CD4-positive, alpha-beta T cell treated with Interleukin-15 for 1 hour (primary cell): Measurements from ENCODE around the gene KIF5B.
"Not testable (repeated sequence)": the region's sequence is repeated elsewhere in the genome, so short reads cannot be mapped to it uniquely, and the experiment has no call there.

Experiments
- DNase-seq: peaks from one replicate; pipeline ENCODE4 v3.0.0-alpha.2; 2020

Gene KIF5B

DNA sequence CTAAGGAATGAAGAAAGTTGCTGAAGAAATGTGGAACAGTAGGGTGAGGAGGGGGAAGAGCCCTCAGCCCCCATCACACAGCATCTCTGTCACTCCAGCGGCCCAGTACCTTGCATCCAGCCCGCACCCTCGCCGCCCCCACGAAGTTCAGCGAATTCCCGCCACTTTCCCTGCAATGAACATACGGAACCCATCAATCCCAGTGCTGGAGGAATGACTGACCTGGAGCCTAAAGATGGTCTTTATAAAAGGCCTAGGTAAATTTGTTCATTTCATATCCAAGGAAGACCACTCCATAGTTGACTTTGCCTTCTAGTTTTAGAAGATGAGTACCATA lies 779 bp upstream of the KIF5B start:
- no peak for DNase-seq

DNA sequence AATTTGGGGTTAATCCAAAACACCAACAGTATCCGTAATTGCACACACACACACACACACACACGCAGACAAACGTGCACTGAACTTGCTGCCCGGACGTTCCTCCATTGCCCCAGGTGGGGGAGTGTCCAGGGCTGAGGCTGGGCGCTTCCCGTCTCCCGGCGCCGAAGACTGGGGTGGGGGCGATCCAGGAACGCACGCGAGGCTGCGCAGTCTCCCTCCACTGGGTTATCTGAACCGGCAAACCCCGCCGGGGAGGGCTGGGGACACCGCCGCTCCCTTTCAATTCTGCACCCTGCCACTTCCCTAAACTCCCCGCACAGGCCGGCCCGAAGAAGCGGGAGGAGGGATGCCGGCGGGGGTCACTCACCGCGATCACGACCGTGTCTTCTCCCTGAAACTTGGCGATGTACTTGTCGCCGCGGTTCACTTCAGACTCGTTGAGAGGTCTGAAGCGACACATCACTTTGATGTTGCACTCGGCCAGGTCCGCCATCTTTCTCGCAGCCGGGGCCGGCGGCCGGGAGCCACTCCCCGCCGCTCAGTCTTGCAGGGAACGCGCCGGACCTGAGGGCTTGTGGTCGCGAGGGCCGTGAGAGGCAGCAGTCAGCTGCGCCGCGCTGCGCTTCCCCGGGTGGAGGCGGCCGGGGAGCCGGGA lies 618 bp downstream of the KIF5B start:
- peak; percentile 64 for DNase-seq

DNA sequence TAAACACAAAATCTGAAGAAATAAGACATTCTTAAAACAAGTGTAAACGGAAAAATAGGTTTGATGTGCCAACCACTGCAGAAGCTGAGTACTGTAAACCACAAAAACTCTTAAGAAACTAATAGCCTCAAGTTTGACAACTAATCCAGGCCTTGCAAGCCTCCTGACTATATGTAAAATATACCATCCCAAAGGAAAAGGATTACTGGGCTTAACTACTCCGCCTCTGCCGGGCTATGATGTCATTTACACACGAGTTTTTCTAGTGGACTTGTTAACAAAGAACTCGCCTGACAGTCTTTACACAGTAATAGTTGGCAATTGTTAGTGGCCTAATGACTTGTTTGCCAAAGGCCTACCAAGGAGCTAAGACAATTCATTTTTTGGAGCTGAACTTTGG lies 2.1 kb downstream of the KIF5B start:
- DNase-seq: no peak

DNA sequence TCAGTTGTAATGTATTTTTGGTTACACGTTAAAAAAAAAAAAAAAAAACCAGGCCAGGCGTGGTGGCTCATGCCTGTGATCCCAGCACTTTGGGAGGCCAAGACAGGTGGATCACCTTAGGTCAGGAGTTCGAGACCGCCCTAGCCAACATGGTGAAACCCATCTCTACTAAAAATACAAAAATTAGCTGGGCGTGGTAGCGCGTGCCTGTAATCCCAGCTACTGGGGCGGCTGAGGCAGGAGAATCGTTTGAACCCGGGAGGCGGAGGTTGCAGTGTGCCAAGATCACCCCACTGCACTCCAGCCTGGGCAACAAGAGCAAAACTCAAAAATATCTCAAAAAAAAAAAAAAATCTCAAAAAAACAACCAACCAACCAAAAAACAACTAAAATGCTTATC lies 2.8 kb downstream of the KIF5B start:
- not testable (repeated sequence) for DNase-seq

DNA sequence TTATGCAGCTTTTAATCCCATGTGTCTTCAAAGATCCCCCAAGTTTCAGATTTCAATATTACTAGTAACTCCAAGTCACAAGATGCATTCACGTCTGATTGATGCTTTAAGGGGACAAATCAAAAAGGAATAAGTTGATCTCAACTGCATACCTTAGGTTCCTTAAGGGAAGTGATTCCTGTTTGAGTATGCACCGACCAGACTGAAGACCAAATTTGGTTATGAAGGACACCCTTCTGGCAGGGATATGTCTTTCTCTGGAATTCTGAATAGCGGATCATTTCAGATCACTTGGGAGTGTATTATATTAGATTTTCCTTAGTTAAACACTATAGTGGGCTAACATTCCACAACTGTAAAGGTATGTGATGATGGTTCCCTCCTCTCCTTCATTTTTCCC lies 4.3 kb downstream of the KIF5B start:
- no peak for DNase-seq

DNA sequence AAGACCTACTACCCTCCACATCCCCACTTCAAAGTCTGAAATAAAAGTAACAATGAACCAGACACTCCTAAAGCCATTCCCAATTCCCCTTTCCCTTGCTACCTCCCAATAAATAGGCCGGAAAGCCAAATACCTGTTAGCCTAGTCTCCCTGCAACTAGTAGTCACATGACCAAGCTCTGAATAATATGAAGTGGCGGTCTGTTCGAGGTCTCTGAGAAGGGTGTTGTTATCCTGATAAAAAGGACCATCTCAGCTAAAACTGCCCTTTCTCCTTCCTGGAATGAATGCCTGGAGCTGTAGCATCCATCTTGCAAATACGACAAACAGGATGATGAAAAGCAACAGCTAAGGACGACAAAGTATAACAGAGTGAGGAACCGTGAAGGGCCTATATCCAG lies 6.0 kb downstream of the KIF5B start:
- DNase-seq: no peak

DNA sequence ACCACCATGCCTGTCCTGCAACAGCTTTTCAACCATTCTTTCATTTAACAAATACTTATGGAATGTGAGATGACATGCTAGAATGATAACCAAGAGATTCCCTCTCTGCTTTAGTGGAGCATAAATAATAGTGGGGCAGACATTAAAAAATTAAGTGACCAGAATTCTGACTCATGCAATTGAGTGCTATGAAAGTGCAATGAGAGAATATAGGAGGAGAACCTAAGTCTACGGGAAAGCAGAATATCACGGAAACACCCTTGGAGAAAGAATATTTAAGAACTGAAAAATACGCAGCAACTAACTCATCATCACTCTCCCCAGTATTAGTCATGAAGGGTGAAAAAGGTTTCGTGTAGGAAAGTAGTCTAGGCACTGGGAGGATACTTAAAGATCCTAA lies 7.1 kb downstream of the KIF5B start:
- DNase-seq: no peak

DNA sequence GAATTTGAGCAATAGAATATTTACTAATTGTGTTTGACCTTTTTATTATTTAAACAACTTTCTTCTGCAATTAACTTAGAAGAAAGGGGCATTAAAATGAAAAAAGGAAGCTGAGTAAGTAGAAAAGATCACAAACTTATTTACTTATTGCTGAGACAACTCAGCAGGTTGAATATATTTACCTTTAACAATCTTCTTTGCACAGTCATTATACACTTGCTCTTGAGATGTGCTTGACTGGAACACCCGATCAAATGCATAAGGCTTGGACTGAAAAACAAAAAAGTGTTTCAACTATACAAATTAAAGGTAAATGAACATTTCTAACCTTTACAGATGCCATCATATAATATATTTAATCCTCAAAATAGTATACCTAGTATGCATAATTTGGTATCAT lies 7.9 kb downstream of the KIF5B start:
- no peak for DNase-seq

DNA sequence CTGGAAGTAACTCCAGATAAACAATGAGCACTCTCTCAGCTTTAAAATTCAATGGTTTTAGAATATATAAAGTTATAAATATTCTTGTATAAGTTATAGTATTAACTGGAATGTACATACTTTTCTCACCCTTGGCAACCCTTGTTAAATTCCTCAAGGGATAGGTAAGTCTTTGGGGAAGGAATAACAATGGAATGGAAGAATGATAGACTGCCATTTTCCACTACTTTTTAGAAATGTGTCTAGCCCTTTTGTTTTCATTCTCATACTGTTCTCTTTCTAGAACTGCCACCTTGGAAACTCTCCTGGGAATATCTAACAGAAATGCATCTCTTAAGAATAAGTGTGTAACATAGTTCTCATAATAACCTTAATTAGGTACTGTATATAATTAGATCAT lies 8.3 kb downstream of the KIF5B start:
- DNase-seq: no peak

DNA sequence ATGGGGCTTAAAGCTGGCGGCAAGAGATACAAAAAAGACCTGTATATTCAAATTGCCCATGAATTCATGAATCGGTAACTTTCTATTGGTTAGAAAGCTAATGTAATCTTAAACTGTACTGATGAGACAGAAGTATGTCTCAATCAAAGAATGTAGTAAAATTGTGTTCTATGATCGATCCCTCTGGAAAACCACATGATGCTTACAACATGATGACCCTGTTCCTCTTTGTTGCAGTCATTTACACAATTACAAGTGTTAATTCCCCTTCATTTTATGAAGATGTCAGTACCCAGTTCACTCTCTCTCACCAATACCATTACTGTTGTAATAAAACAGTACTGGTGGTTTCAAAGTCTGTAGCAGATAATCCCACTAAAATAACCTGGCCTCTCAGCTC lies 10.1 kb downstream of the KIF5B start:
- no peak for DNase-seq

DNA sequence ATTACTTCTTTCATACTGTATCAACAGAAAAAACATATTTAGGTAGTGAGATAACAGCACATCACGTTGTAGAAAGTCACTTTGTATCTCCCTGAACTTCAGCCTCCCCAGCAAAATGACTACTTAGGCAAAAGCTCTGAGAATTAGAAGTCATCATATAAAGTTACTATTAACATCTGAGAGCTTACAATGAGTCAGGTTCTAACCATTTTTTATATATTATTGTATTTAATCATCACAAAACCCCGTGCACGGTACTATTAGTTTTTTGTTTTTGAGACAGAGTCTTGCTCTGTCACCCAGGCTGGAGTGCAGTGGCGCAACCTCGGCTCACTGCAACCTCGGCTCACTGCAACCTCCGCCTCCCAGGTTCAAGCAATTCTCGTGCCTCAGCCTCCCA lies 13.5 kb downstream of the KIF5B start:
- DNase-seq: not testable (repeated sequence)

DNA sequence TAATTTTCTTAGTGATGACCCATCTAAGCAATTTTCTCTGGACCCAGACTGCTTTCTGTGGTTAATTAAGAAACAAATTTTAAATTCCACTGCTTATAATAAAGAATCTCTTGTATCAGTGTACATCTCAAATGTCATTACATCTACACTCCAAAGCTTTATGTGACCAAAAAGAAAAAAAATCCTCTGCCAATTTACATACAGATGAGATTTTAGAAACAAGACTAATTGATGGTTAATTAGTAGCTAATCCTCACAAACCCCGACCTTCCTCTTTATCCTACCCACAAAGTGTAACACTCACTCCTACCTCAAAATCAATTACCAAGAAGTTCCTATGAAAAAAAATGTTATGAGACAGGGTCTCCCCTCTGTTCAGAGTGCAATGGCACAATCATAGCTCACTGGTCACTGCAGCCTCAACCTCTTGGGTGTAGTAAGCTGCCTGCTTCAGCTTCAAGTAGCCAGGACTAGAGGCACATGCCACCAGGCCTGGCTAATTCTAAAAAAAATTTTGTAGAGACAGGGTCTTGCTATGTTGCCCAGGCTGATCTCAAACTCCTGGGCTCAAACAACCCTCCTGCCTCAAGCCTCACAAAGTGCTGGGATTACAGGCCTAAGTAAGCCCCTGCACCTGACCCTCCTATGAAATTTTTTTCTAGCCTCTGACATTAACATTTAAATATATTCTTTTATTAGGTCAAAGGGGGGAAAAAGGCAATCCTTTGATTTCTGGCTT lies 14.8 kb downstream of the KIF5B start:
- DNase-seq: no peak

DNA sequence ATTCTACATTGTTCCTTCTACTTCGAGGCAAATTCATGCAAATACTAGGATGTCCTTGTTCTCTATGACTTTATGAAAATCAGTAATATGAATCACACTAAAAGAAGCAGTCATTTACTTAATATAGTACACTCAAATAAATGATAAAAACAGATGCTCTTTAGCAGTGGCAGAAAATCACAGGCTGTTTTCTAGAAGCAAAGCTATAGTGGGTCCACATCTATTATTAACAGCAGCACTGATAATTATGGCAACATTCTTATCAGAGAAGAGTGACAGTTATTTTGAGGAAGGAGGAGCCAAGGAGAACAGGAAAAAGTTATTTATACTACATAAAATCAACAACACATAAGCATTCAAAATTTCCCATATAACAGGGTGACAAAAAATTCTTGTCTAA lies 16.5 kb downstream of the KIF5B start:
- DNase-seq: no peak

DNA sequence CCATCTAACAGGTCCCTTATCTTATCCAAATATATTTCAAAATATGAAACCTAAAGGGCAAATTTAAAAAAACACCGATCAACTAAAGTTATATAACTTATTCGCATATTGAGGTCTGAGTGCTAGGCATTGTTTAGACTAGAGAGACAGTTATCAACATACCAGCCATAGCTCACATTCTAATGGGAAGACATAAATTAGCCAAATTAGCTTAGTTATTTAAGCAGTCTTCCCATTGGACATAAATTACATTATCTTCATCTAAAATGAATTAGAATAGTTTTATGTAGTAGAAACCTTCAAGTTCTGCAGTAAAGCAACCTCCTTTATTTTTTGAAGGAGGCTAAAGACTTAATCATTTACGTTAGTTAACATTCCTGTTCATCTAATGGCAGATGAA lies 17.4 kb downstream of the KIF5B start:
- DNase-seq: no peak

DNA sequence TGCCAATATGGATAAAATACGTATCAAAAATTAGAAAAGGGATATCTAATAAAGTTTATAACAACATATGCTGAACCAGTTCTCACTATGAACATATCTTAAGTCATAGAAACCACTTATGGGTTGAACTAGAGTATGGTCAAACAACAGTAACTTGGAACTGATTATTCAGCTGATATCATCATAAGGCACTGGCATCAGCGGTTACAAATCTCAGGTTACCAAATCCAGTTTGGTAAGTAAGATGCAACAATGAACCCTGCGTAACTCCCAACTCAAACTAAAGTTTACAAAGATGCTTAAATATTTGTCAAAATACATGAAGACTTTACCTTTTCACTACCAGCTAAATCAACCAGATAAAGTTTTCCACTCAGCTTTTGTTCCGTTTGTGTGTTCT lies 19.3 kb downstream of the KIF5B start:
- DNase-seq: no peak

DNA sequence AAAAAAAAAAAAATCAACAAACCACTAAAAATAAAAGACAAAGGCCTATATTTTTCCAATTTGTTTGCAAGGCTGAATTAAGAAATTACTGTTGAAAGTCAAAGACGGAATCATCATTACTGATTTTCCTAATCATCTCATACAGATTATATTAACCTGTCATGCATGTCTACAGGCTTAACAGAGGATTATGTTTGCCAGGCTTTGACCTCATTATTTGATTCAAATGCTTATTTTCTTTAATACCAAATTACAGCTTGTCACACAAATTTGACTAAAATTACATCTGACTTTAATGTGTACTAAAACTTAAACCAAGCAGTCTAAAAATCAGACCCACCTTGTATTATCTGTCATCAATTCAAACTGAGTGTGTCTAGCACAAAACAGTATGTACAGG lies 21.2 kb downstream of the KIF5B start:
- DNase-seq: no peak

DNA sequence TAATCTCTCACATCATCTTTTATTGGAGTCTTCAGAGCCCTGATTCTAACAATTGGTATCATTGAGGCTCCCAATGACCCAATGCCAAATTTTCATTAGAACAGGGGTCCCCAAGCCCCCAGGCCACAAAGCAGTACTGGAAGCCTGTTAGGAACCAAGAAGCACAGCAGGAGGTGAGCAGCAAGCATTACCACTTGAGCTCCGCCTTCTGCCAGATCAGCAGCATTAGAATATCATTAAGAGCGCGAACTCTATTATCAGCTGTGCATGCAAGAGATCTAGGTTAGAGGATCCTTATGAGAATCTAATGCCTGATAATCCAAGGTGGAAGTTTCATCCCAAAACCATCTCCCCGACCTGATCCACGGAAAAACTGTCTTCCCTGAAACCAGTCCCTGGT lies 23.1 kb downstream of the KIF5B start:
- DNase-seq: no peak

DNA sequence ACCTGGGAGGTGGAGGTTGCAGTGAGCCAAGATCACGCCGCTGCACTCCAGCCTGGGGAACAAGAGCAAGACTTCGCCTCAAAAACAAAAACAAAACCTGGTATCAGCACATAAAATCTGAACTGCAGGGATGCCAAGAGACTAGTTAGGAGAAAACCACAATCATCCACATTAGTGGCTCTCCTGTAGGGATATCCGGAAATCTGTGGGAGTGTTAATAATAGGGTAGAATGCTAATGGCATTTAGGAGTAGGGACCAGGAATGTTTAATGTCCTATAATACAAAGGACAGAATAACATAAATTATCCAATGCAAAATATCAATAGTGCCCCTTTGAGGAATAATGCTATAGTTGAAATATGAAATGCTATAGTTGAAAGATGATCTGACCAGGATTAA lies 24.3 kb downstream of the KIF5B start:
- no peak for DNase-seq

DNA sequence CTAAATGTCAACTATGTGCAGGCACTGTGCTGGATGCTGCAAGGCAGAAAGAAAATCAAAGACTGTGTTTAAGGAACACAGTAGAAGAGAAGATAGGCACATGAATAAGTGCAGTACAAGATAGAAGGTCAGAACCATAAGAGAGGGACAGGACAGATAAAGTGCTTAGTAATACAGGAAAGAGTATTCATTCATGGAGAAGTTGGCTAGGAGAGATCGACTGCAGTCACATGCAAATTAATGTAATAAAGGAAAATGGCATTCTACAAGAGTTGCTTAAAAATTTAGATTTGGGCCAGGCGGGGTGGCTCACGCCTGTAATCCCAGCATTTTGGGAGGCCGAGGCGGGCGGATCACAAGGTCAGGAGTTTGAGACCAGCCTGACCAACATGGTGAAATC lies 24.8 kb downstream of the KIF5B start:
- no peak for DNase-seq

DNA sequence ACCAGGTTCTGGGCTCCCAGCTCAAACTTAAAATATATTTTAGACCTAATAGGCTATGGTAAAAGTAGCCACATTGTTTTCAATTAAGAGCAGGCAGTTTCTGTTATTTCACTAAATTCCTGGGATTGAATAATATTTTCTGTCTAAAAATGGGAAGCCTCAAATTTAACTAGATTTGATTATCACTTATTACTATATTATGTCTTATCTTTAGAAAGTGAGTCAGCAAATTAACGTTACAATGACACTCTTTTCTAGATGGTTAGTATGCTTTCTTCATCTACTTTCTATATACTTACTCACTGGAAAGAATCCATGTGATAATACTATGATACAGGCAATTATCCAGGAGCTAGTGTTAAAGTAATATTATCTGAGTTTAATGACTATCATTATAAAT lies 27.5 kb downstream of the KIF5B start:
- no peak for DNase-seq

DNA sequence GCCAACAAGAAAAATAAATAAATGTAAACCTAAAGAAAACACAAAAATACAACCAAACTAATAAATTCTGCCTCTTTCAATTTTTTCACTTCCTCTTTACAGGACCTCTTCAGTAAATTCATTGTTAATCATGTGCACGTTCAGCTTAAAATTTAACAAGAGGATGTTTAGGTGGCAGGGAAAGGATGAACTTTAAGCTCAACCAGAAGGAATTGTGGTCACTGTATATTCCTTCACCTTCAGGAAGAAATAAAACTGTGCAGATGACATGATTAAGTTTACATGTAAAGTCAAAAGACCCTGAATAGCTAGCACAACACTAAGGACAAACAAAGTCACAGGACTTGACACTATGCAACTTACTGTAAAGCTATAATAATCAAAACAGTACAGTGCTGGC lies 33.0 kb downstream of the KIF5B start:
- DNase-seq: no peak

DNA sequence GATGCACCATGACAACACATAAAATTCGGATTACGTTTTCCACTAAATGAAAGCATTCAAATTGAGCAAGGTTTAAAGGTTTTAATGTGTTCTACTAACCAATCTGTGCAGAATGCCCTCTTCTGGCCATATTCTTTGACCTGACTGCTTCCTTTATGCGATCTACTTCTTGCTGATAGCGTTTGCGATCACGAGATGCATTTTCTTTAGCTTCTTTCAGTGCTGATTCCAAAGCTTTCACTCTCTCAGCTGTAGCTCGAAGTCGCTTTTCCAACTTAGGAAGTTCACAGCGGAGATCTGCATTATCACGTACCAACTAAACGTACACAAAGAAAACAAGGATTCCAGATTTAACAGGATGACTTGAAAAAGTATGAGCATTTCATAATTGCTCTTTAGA lies 39.2 kb downstream of the KIF5B start:
- DNase-seq: no peak

DNA sequence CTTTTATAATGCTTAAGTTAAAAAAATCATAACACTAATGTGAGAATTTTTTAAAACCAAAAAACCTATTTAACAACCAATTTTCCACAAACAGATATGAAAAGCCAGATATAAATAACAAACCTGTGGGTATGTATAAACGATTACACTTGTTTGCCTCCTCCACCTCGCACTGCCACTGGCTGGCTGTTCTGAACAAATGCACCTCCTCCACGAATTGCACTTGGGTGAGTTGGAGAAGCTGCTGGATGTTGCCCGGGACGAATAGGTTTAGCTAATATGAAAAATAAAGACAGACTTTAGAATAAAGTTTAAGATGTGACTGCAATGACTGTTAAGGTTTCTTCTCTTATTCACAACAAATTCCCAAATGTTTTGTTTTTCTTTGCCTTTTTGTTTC lies 40.8 kb downstream of the KIF5B start:
- DNase-seq: no peak

DNA sequence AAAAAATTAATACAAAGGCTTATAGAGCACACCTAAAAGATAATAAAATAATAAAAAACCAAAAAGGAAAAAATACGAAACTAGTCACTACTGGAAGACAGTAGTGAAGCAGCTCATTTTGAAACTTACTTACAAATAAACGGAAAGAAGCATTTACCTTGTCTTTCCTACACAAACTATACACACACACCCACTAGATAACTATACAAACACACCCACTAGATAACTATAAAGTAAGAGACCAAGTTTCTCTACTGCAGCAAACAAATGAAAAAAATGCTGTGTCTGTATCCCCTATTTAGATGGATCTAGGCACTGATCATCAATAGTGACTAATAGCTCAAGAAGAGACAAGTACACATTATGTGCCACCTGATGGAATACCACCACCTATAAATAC lies 49.2 kb downstream of the KIF5B start:
- no peak for DNase-seq

DNA sequence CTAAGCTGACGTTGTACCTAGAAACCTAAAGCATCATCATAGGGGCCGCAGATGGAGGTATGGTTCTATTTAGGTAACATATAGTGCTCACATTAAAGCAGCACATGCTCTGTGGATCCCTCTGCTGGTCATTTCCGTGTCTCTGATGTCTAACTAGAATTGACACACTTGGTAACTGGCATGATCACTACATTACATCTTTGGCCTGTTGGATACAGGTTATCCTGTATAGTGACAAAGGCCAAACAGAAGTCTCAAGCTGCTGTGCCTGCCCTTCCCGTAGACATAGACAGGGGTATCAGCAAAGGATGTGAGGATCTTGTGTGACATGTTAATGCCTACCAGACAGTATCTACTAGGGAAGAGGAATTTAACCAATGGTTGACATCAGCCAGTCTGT lies 51.2 kb downstream of the KIF5B start:
- DNase-seq: no peak
